ENCODE measurements around the gene MZB1. TPM values are rescaled to one million over a fixed set of nuclear protein-coding genes. Genes with fewer than 3 reads are reported as not detected.

MZB1 gene
- total RNA-seq, 4 donors from 2014 or later, result 1.3 to 5.6 TPM; not detected in 2

GRCh38 chr5:139402561-139403158, 12.9 kb upstream of the MZB1 start:
- Histone ChIP-seq H3K4me1 (peaks cover 0 to 3% of the 10 kb centered on the region in 2 donors), H3K4me3 (no peak overlapping the region), H3K27ac (peak overlapping the region; percentile 86 to 95), H3K36me3 (no peaks in the 10 kb centered on the region), H3K9me3 (no peaks in the 10 kb centered on the region), H3K27me3 (no peaks in the 10 kb centered on the region)
- intact Hi-C loops (cut with DNase I; ENCODE audit: low total_unique reads), result no loop called here
- DNase-seq, result no peak
- TF ChIP-seq POLR2A (IDR thresholded peaks at IDR 0.05), result no peak
- TF ChIP-seq, protein P1, sequence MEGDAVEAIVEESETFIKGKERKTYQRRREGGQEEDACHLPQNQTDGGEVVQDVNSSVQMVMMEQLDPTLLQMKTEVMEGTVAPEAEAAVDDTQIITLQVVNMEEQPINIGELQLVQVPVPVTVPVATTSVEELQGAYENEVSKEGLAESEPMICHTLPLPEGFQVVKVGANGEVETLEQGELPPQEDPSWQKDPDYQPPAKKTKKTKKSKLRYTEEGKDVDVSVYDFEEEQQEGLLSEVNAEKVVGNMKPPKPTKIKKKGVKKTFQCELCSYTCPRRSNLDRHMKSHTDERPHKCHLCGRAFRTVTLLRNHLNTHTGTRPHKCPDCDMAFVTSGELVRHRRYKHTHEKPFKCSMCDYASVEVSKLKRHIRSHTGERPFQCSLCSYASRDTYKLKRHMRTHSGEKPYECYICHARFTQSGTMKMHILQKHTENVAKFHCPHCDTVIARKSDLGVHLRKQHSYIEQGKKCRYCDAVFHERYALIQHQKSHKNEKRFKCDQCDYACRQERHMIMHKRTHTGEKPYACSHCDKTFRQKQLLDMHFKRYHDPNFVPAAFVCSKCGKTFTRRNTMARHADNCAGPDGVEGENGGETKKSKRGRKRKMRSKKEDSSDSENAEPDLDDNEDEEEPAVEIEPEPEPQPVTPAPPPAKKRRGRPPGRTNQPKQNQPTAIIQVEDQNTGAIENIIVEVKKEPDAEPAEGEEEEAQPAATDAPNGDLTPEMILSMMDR (IDR thresholded peaks at IDR 0.05), result no peak

- Histone ChIP-seq H3K9me3 (no peaks in the 10 kb centered on the region), H3K27me3 (no peaks in the 10 kb centered on the region), H3K36me3 (no peaks in the 10 kb centered on the region), H3K27ac (no peak overlapping the region), H3K4me3 (no peak overlapping the region), H3K4me1 (peaks cover 0 to 3% of the 10 kb centered on the region in 2 donors)
- intact Hi-C loops (cut with DNase I; ENCODE audit: low total_unique reads), result no loop called here
- TF ChIP-seq POLR2A (IDR thresholded peaks at IDR 0.05), result no peak
- TF ChIP-seq, protein P1 (IDR thresholded peaks at IDR 0.05), result no peak
- no peak for DNase-seq
These were observed 11.8 kb upstream of the MZB1 start for GRCh38 chr5:139401546-139401945.

DNA sequence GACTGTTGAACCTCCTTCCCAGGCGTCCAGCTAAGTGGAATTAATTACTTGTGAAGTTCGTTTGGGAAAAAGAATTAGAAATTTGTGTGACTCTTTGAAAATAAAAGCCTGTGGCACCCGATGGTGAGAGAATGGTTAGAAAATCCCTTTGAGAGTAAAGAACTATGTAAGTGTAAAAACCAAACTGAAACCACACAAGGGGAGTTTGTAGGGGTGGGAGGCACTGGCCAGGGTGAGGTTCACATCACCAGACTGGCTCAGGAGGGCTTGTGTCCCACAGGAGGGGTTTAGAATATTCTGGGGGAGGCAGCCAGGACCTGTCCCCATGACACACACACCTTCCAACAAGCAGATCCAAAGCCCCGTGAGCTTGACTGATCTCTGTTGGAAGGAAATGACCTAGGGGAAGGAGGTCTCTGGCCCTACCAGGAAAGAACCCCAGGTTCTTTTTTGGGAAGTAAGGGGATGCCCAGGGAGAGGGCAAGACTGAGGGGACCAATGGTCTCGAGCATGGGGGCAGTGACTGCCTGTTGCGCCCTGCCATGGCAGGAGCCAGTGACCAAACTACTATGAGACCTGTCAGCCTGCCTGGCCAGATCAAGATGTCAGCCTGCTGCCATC, 9.9 kb upstream of the MZB1 start:
- intact Hi-C loops (cut with DNase I; ENCODE audit: low total_unique reads), result no loop called here
- Histone ChIP-seq H3K4me3 (no peak overlapping the region), H3K36me3 (no peaks in the 10 kb centered on the region), H3K9me3 (no peaks in the 10 kb centered on the region), H3K4me1 (peaks cover 0 to 3% of the 10 kb centered on the region in 2 donors), H3K27me3 (peaks cover 0 to under 1% of the 10 kb centered on the region in 2 donors), H3K27ac (no peak overlapping the region)
- DNase-seq, result no peak
- TF ChIP-seq POLR2A (IDR thresholded peaks at IDR 0.05), result no peak
- TF ChIP-seq, protein P1 (IDR thresholded peaks at IDR 0.05), result no peak

DNA sequence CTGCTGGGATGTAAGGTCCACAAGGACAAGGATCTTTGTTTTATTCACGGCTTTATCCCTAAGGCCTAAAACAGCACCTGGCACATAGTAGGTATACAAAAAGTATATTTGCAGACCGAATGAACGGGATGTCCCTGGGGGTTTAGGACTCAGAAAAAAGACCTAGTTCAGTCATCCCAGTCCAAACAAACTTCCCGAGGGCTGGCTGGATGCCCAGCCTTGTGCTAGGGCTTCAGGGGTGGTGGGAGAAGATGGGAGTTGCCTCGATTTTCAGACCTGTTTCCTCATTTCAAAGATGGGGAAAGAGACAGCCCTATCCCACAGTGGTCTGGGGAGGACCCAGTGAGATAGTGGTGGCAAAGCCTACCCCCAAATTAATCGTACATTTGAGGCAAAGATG, 8.2 kb upstream of the MZB1 start:
- H3K4me1 ChIP-seq, result peaks cover 2 to 7% of the 10 kb centered on the region in 2 donors
- H3K36me3 ChIP-seq, result no peaks in the 10 kb centered on the region
- DNase-seq, result no peak
- H3K4me3 ChIP-seq, result no peak overlapping the region
- TF ChIP-seq POLR2A (IDR thresholded peaks at IDR 0.05), result no peak
- TF ChIP-seq, protein P1 (IDR thresholded peaks at IDR 0.05), result no peak
- H3K9me3 ChIP-seq, result no peaks in the 10 kb centered on the region
- H3K27ac ChIP-seq, result no peak overlapping the region
- H3K27me3 ChIP-seq, result peaks cover 9% of the 10 kb centered on the region in 2 donors
- intact Hi-C loops (cut with DNase I; ENCODE audit: low total_unique reads), result no loop called here

GRCh38 chr5:139396691-139397090, 7.0 kb upstream of the MZB1 start:
- no peaks in the 10 kb centered on the region for H3K36me3 ChIP-seq
- TF ChIP-seq POLR2A (IDR thresholded peaks at IDR 0.05), result no peak
- TF ChIP-seq, protein P1 (IDR thresholded peaks at IDR 0.05), result no peak
- intact Hi-C loops (cut with DNase I; ENCODE audit: low total_unique reads), result no loop called here
- peaks cover 9% of the 10 kb centered on the region in 2 donors for H3K27me3 ChIP-seq
- no peaks in the 10 kb centered on the region for H3K9me3 ChIP-seq
- no peak overlapping the region for H3K27ac ChIP-seq
- peaks cover 0 to 7% of the 10 kb centered on the region in 2 donors for H3K4me1 ChIP-seq
- DNase-seq, result no peak
- H3K4me3 ChIP-seq, result no peak overlapping the region
